HepG2 (cell line): ENCODE measurements around the gene CRHBP. TPM values are rescaled to one million over a fixed set of nuclear protein-coding genes. Genes with fewer than 3 reads are reported as not detected.

Experiments used
- ATAC-seq: fragments of 200-7000 bp; cut with Tn5 transposase; 3 replicates; pipeline ENCODE4 v1.9.1; 2020; ENCODE audit warnings: mild to moderate bottlenecking, moderate library complexity
- BruUV-seq: library from RNA; stranded (reverse); fragments of 400-500 nt; replicated peaks from 2 replicates; lab custom pipeline; 2021; lab: Mats Ljungman, UMichigan
- CTCF ChIA-PET: fragments of 300-600 bp; formaldehyde crosslinking; extraction: SDS; loops from one replicate; lab custom pipeline; 2021; ENCODE audit warnings: low total read pairs, inconsistent platforms, low intra/inter-chr PET ratio; lab: Yijun Ruan, JAX
- POLR2A ChIA-PET: fragments of 350-600 bp; sonication (Branson Sonifier 250); formaldehyde crosslinking; loops from one replicate; lab custom pipeline; 2020; ENCODE audit warnings: antibody characterized with exemption, inconsistent platforms; lab: Yijun Ruan, JAX
- DNase-seq: peaks from one replicate; pipeline ENCODE4 v3.0.0-alpha.2; 2015; ENCODE audit warnings: low spot score
- FAIRE-seq: peaks from 3 replicates; lab custom pipeline; 2011; peaks lifted over from hg19 to GRCh38; lab: Jason Lieb, UNC
- H2AFZ ChIP-seq: one replicate; pipeline ENCODE4 v1.6.1; 2011; ENCODE audit warnings: low read length, inconsistent platforms
- H3K27ac ChIP-seq: fragments of 300-600 bp; 3 replicates; pipeline ENCODE4 v1.8.0; 2011; ENCODE audit warnings: mixed run types, mild to moderate bottlenecking, mixed read lengths, low read length, inconsistent platforms; ENCODE audit not compliant: insufficient read depth; ENCODE audit errors: extremely low read length
- H3K27me3 ChIP-seq, 2 experiments: fragments of 200-600 bp in 1 of 2; 2 replicates in 1 of 2; 3 replicates in 1 of 2; pipeline versions ENCODE4 v1.6.0 to v1.8.0; 2011; ENCODE audit warnings: low read length in 2 of 2, mild to moderate bottlenecking in 2 of 2, moderate library complexity in 2 of 2, inconsistent platforms in 1 of 2; ENCODE audit not compliant: insufficient read depth in 2 of 2, control insufficient read depth in 1 of 2
- H3K36me3 ChIP-seq, 2 experiments: fragments of 200-600 bp in 1 of 2; replicated peaks in 1 of 2; 2 replicates in 1 of 2; 3 replicates in 1 of 2; pipeline versions ENCODE4 v1.5.1 to v1.8.0; 2011; ENCODE audit warnings: low read length in 2 of 2, inconsistent platforms in 1 of 2; ENCODE audit not compliant: insufficient read depth in 2 of 2, control insufficient read depth in 1 of 2
- H3K4me1 ChIP-seq: 2 replicates; pipeline ENCODE4 v1.5.1; 2012; ENCODE audit warnings: low read length, inconsistent platforms; ENCODE audit not compliant: insufficient read depth
- H3K4me2 ChIP-seq: 2 replicates; pipeline ENCODE4 v1.6.0; 2011; ENCODE audit warnings: low read depth, low read length, inconsistent platforms
- H3K4me3 ChIP-seq, 3 experiments: fragments of 200-600 bp in 1 of 3; sonication (generic), shearing (Covaris generic) in 1 of 3; replicated peaks in 1 of 3; 2 replicates each; pipeline ENCODE4 v1.5.1; 2011 to 2016; ENCODE audit warnings: low read length in 3 of 3, inconsistent platforms in 2 of 3, low read depth in 2 of 3, mild to moderate bottlenecking in 2 of 3, control low read depth in 1 of 3, mixed read lengths in 1 of 3; ENCODE audit not compliant: insufficient read depth in 1 of 3
- H3K79me2 ChIP-seq: one replicate; pipeline ENCODE4 v1.6.1; 2011; ENCODE audit warnings: low read length, inconsistent platforms; ENCODE audit not compliant: insufficient read depth
- H3K9ac ChIP-seq: 2 replicates; pipeline ENCODE4 v1.6.0; 2011; ENCODE audit warnings: mild to moderate bottlenecking, low read depth, low read length, inconsistent platforms; ENCODE audit not compliant: insufficient read depth
- H3K9me3 ChIP-seq: 2 replicates; pipeline ENCODE4 v1.5.1; 2012; ENCODE audit warnings: mild to moderate bottlenecking, low read length
- H4K20me1 ChIP-seq: 2 replicates; pipeline ENCODE4 v1.6.0; 2011; ENCODE audit warnings: inconsistent platforms, mild to moderate bottlenecking, low read length, moderate library complexity; ENCODE audit not compliant: insufficient read depth
- ATF3 ChIP-seq: sonication (generic); formaldehyde crosslinking; IDR thresholded peaks from 2 replicates; pipeline ENCODE4 v1.4.0; 2020; ENCODE audit warnings: missing genetic modification reagents
- ATM ChIP-seq: fragments of 450-650 bp; IDR thresholded peaks from 2 replicates; pipeline ENCODE4 v1.7.1; 2017; ENCODE audit warnings: mild to moderate bottlenecking, borderline replicate concordance
- CCAR2 ChIP-seq: fragments of 200-400 bp; formaldehyde crosslinking; optimal IDR thresholded peaks from 2 replicates; pipeline ENCODE3; 2018; ENCODE audit warnings: low read depth, mild to moderate bottlenecking, low read length, moderate library complexity
- HCFC1 ChIP-seq: fragments of 150-350 bp; IDR thresholded peaks from 2 replicates; pipeline ENCODE4 v1.6.1; 2014; ENCODE audit warnings: low read depth, low read length
- HDAC2 ChIP-seq: sonication (generic); formaldehyde crosslinking; IDR thresholded peaks from 2 replicates; pipeline ENCODE4 v1.4.0; 2020; ENCODE audit warnings: missing genetic modification reagents
- HMGXB4 ChIP-seq, 2 experiments: sonication (generic) in 1 of 2; formaldehyde crosslinking in 1 of 2; IDR thresholded peaks; 2 replicates each; pipeline versions ENCODE4 v1.4.0 to v1.6.1; 2018 to 2020; ENCODE audit warnings: missing genetic modification reagents in 2 of 2, borderline replicate concordance in 1 of 2, low read depth in 1 of 2, mild to moderate bottlenecking in 1 of 2, missing biosample characterization in 1 of 2
- KDM1A ChIP-seq: IDR thresholded peaks from 2 replicates; pipeline ENCODE4 v1.6.1; 2016; ENCODE audit warnings: missing compliant biosample characterization
- KDM2A ChIP-seq: sonication (generic); formaldehyde crosslinking; IDR thresholded peaks from 2 replicates; pipeline ENCODE4 v1.4.0; 2020; ENCODE audit warnings: low read depth, missing genetic modification reagents, borderline replicate concordance
- PBX2 ChIP-seq: IDR thresholded peaks from 2 replicates; pipeline ENCODE4 v1.6.1; 2016; ENCODE audit warnings: control low read depth
- POLR2A ChIP-seq, 2 experiments: IDR thresholded peaks; 2 replicates each; pipeline ENCODE4 v1.6.1; 2011; ENCODE audit warnings: low read depth in 2 of 2, low read length in 2 of 2, mild to moderate bottlenecking in 1 of 2, moderate library complexity in 1 of 2; ENCODE audit not compliant: insufficient read depth in 1 of 2
- THAP8 ChIP-seq: sonication (generic); formaldehyde crosslinking; IDR thresholded peaks from 2 replicates; pipeline ENCODE4 v1.5.1; 2020; ENCODE audit warnings: missing genetic modification reagents, mild to moderate bottlenecking, borderline replicate concordance
- ZNF280D ChIP-seq: sonication (generic); formaldehyde crosslinking; IDR thresholded peaks from 2 replicates; pipeline ENCODE4 v1.5.1; 2020; ENCODE audit warnings: mild to moderate bottlenecking, missing genetic modification reagents
- ZNF282 ChIP-seq: fragments of 450-650 bp; IDR thresholded peaks from 2 replicates; pipeline ENCODE4 v1.6.1; 2018; ENCODE audit not compliant: partially characterized antibody
- ZNF329 ChIP-seq: sonication (generic); formaldehyde crosslinking; IDR thresholded peaks from 2 replicates; pipeline ENCODE4 v1.9.0; 2021; ENCODE audit warnings: low read depth, mild to moderate bottlenecking, missing genetic modification reagents
- ZNF44 ChIP-seq: sonication (generic); formaldehyde crosslinking; IDR thresholded peaks from 2 replicates; pipeline ENCODE4 v1.5.1; 2020; ENCODE audit warnings: mild to moderate bottlenecking, missing genetic modification reagents
- ZNF543 ChIP-seq: sonication (generic); formaldehyde crosslinking; IDR thresholded peaks from 2 replicates; pipeline ENCODE4 v1.4.0; 2020; ENCODE audit warnings: mild to moderate bottlenecking, missing genetic modification reagents
- ZNF775 ChIP-seq: sonication (generic); formaldehyde crosslinking; IDR thresholded peaks from 2 replicates; pipeline ENCODE4 v1.4.0; 2020; ENCODE audit warnings: missing genetic modification reagents, mild to moderate bottlenecking, moderate library complexity, borderline replicate concordance
- ZSCAN30 ChIP-seq: sonication (generic); formaldehyde crosslinking; IDR thresholded peaks from 2 replicates; pipeline ENCODE4 v1.5.0; 2020; ENCODE audit warnings: mild to moderate bottlenecking, missing genetic modification reagents
- WGBS: methylation state at CpG from one replicate; pipeline ENCODE4 v1.1.6; 2017; ENCODE audit warnings: low lambda C conversion rate; 5-methylcytosine and 5-hydroxymethylcytosine counted together
- in situ Hi-C: cut with HindIII; loops from 2 replicates; pipeline ENCODE4 v1.10.0; 2017; ENCODE audit warnings: low pct_unique_long_range_greater_than_20kb; ENCODE audit not compliant: extremely low pct_ligation_motif_present
- intact Hi-C: fragments of 100-400 bp; cut with micrococcal nuclease; formaldehyde crosslinking; loops from one replicate; pipeline ENCODE4 v1.10.0; 2022; ENCODE audit not compliant: unreplicated experiment
- polyA plus RNA-seq, 8 experiments: library from polyadenylated mRNA; depleted of rRNA in 3 of 8; stranded (reverse) in 7 of 8; unstranded in 1 of 8; fragments of >200 nt; fragmentation: Illumina TruSeq in 4 of 8; extraction: Trizol in 4 of 8; gene quantifications; 2 replicates each; pipeline versions ENCODE4 v1.2.1 to v1.2.3, GENCODE V29; 2011 to 2016; ENCODE audit warnings: low read depth in 4 of 8, missing spikeins in 1 of 8, mixed read lengths in 1 of 8; ENCODE audit not compliant: insufficient read depth in 1 of 8
- total RNA-seq, 5 experiments: library from RNA; depleted of rRNA; stranded (reverse); fragments of >200 nt; fragmentation: Illumina TruSeq; extraction: Trizol; gene quantifications; 2 replicates each; pipeline ENCODE4 v1.2.3, GENCODE V29; 2016; ENCODE audit warnings: low read depth in 1 of 5

CRHBP gene
- total and polyA plus RNA-seq, 2 of the 13 experiments (the other 11 are each of a cell fraction or from before 2014, with no cell fraction given), result not detected

- TF ChIP-seq HMGXB4 (CRISPR knock-in tag; IDR thresholded peaks at IDR 0.05; ENCODE audit: borderline replicate concordance in 1 of 2, low read depth in 1 of 2), result no peak
- TF ChIP-seq KDM1A, result no peak
- TF ChIP-seq HCFC1, result no peak
- no peak for TF ChIP-seq ZNF329 (CRISPR knock-in tag)
- no peak for TF ChIP-seq ZNF543 (CRISPR knock-in tag)
- TF ChIP-seq ZNF282, result no peak
- TF ChIP-seq CCAR2, result no peak
These were observed 10.3 kb upstream of the CRHBP start (continued) for GRCh38 chr5:76942581-76942980.

GRCh38 chr5:76943006-76943405 is 9.8 kb upstream of the CRHBP start:
- CTCF ChIA-PET, result no interaction called here
- FAIRE-seq, result no peak
- no peak overlapping the region for H3K4me3 ChIP-seq
- no TSS peak for BruUV-seq
- H4K20me1 ChIP-seq, result no peaks in the 10 kb centered on the region
- intact Hi-C loops (no loop called here), in situ Hi-C loops (no loop called here)
- POLR2A ChIA-PET, result no interaction called here
- no peak for ATAC-seq
- H3K27me3 ChIP-seq, result peaks cover 0 to 7% of the 10 kb centered on the region in 2 experiments; a peak in 2 of 5 replicates
- H3K4me2 ChIP-seq, result no peak overlapping the region
- H3K4me1 ChIP-seq, result peaks cover 18% of the 10 kb centered on the region
- H3K9ac ChIP-seq, result no peak overlapping the region
- H3K9me3 ChIP-seq, result no peaks in the 10 kb centered on the region
- H3K27ac ChIP-seq, result no peak overlapping the region
- H3K36me3 ChIP-seq, result no peaks in the 10 kb centered on the region
- DNase-seq, result no peak
- H3K79me2 ChIP-seq, result no peaks in the 10 kb centered on the region
- no peak overlapping the region for H2AFZ ChIP-seq
- 0% methylated on average over 3 of the region's 3 CpGs for WGBS
- TF ChIP-seq ATF3 (CRISPR knock-in tag), result no peak
- no peak for TF ChIP-seq PBX2
- TF ChIP-seq ZSCAN30, result no peak
- no peak for TF ChIP-seq THAP8
- no peak for TF ChIP-seq HDAC2
- TF ChIP-seq ZNF44 (CRISPR knock-in tag), result no peak
- TF ChIP-seq ZNF775, result no peak
- no peak for TF ChIP-seq ATM
- TF ChIP-seq POLR2A (IDR thresholded peaks at IDR 0.05; ENCODE audit: insufficient read depth in 1 of 2, low read depth in 2 of 2, low read length in 2 of 2), result no peak
- no peak for TF ChIP-seq ZNF543 (CRISPR knock-in tag)
- no peak for TF ChIP-seq KDM2A (CRISPR knock-in tag)
- TF ChIP-seq ZNF280D (CRISPR knock-in tag), result no peak
